ENCODE measurements around the gene CYLC1. TPM values are rescaled to one million over a fixed set of nuclear protein-coding genes. Genes with fewer than 3 reads are reported as not detected.

CYLC1 gene
- total RNA-seq: not detected in 2 replicates

GRCh38 chrX:83860846-83861245 lies at the start of gene CYLC1:
CYLC1 (plus strand) TSS chrX:83861146; CDS start chrX:83861183, 37 bp downstream.

Measured in regular cardiac myocyte (primary cell).